ENCODE results near the gene PLA2G15.

Gene PLA2G15

GRCh38 chr16:68232335-68232734 lies 12.8 kb upstream of the PLA2G15 start:
- no peak for DNase-seq (ENCODE audit: low spot score)

DNA sequence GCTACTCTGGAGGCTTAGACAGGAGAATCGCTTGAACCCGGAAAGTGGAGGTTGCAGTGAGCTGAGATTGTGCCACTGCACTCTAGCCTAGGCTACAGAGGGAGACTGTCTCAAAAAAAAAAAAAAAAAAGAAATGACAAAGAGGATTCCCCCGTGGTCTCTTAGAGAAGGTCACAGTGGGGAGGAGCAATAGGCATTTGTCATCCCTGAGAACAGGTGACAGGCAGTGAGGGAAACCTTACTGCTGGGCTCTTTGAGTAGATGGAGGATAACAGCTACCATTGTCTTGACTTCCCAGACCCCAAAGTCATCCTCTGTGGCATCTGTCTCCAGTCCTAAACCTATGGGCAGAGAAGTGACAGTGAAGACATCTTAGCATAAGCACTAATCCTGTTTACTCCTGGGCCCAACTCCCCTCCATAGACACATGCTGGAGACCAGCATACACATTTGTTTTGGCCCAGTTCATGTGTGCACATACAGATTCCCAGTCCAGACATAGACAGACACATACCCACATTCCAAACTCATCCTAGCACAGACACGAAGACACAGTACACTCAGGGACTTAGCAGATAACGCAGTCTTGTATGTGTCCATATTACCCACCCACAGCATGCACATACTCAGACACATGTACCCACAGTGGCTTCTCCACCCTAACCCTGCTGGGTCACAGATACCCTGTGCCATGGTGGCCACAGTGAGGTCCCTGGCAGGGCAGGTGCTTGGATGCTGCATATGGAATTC lies 11.9 kb upstream of the PLA2G15 start:
- DNase-seq (ENCODE audit: low spot score), result no peak

DNA sequence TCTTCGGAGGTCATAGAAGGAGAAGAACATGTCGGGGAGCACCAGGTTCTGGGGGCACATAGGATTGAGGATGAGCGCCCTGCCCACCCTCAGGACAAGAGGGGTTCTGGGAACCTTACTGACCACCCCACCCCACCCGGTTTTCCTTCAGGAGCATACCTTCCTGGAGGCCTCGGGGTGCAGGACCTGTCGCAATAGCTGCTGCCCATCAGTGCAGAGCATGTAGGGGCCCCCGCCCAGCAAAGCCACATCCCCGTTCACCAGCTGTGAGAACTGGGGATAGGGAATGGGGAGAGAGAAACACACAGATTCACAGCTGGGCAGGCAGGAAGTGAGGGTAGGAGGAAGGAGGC lies 11.4 kb upstream of the PLA2G15 start:
- no peak for DNase-seq (ENCODE audit: low spot score)

DNA sequence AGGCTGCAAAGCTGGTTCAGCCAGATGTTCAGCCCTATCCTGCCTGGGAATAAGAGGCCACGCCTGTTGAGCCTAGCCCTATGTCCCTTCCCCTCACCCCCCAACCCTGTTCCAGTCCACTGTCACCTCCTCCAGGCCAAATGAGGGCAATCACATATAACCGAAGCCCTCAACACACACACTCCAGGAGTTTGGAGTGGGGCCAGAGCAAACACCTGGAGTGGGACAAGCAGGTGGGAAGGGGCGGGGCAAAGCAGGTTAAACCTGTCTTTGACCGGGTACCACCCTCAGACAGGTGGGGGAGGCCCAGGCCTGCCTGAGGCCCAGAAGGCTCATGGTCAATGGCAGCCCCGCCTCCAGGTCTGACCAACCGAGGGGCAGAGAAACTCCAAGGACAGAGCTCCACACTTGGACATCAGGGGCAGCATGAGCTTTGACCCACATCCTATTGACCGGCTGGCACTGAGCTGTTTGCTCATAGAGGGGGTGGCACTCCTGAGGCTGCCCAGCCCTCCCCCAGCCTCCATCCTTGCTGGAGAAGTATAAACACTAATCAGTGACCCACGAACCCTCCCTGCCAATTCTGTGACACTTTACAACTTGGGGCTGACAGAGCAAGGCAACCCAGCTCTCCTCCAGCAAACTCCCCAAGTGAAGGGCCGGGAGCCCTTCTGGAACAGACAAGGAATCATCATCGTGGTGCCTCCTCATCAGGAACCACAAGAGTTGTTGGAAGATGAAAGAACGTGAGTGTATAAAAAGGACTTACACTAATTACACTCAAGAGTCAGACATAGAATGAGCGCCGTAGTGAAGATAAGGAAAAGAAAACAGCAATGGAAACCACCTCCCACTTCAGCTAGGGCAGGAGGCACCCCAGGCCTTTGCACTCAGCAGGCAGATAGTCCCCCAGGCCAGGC lies 10.7 kb upstream of the PLA2G15 start:
- DNase-seq (ENCODE audit: low spot score), result no peak

GRCh38 chr16:68235108-68235886 lies 9.9 kb upstream of the PLA2G15 start:
- peak; percentile 68 for DNase-seq (ENCODE audit: low spot score)

DNA sequence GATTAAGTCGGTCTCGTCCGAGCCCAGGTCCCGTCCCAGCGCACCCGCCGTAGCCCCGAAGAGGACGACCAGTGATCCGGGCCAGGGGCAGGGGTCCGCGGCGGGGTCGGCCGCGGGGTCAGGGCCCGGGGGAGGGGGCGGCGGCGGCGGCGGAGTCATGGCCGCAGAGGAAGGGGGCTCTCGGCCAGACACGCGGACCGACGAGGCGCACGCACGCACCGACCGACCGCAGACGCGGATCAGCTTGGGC lies 9.4 kb upstream of the PLA2G15 start, which contains the start of gene ESRP2:
Gene ESRP2, minus strand, starts transcription at position 241 of the 250 bp plus-strand sequence. Its CDS starts 82 bp downstream, at position 159.
- no peak for DNase-seq (ENCODE audit: low spot score)

- peak; percentile 86 for DNase-seq (ENCODE audit: low spot score)
Observed at GRCh38 chr16:68236137-68236825, 8.9 kb upstream of the PLA2G15 start.

- peak; percentile 56 for DNase-seq (ENCODE audit: low spot score)
Observed at GRCh38 chr16:68236826-68237242, 8.3 kb upstream of the PLA2G15 start.

- peak; percentile 98 for DNase-seq (ENCODE audit: low spot score)
Observed at GRCh38 chr16:68237243-68238028, 7.7 kb upstream of the PLA2G15 start.

- no peak for DNase-seq (ENCODE audit: low spot score)
Observed at GRCh38 chr16:68238029-68238345, 7.2 kb upstream of the PLA2G15 start.

DNA sequence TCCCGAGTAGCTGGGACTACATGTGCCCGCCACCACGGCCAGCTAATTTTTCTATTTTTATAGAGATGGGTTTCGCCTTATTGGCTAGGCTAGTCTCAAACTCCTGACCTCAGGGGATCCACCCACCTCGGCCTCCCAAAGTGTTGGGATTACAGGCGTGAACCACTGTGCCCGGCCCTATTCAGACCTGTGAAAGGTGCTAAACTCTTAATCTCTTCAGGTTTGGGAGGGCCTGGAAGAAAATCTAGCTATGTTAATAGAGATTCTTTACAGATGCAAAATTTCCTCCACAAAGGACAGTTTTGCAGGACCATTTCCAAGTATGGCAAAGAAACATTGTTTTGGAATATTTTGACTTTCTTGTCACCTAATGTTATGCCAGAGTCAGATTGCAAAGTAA lies 3.1 kb upstream of the PLA2G15 start:
- DNase-seq (ENCODE audit: low spot score), result no peak

GRCh38 chr16:68242926-68243858 lies 2.0 kb upstream of the PLA2G15 start:
- DNase-seq (ENCODE audit: low spot score), result no peak

DNA sequence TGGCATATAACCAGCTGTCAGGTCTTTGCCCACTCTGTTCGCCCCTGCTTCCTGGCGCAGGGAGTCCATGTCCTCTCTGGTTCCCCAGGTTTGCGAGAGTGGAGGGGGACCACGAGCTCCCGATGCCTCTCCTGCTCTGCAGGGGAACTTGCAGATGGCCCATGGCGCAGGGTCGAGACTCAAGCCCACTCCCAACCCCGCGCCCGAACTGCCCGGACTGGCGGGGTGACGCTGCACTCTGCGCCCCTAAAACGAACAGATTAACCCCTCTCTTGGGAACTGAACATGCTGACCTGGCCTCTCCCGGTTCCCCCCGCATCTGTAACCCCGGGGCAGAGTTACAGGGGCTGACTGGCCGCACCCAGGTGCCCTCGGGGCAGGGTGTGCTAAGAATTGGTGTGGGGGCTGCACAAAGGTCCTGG lies 681 bp upstream of the PLA2G15 start:
- no peak for DNase-seq (ENCODE audit: low spot score)

- DNase-seq (ENCODE audit: low spot score), result no peak
Observed at GRCh38 chr16:68246121-68246520, 948 bp downstream of the PLA2G15 start.

GRCh38 chr16:68246666-68247065 lies 1.5 kb downstream of the PLA2G15 start:
- DNase-seq (ENCODE audit: low spot score), result no peak

- no peak for DNase-seq (ENCODE audit: low spot score)
Observed at GRCh38 chr16:68247400-68247799, 2.2 kb downstream of the PLA2G15 start.

GRCh38 chr16:68247932-68248331 lies 2.8 kb downstream of the PLA2G15 start:
- no peak for DNase-seq (ENCODE audit: low spot score)

DNA sequence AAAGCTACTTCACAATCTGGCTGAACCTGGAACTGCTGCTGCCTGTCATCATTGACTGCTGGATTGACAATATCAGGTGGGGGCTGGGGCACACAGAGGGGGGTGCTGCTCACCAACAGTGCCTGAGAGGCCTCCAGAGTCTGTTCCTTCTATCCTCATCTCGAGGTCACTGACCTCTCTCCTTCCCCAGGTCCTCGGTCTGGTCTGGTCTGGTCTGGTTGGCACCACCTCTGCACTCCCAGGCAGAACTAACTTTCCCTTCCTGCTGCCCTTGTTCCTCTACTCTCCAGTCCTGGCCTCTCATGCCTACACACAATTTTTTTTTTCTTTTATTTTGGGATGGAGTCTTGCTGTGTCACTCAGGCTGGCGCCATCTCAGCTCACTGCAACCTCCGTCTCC lies 4.2 kb downstream of the PLA2G15 start:
- DNase-seq (ENCODE audit: low spot score), result no peak

DNA sequence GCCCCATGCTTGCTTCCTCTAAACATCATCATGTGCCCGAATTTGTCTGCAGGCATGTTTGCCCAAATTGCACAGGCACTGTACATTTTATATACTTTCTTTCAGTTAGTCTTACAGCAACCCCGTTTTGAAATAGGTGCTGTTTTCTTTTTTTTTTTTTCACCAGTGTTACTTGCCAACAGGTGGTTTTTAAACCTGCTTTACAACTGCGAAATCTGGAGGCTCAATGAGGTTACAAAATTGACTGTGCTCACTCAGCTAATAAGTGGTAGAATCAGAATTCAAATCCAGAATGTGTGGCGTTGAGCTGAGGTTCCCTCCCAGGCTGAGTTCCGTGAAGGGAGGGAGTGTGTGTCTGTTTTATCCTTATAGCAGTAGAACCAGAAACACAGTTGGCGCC lies 5.8 kb downstream of the PLA2G15 start:
- no peak for DNase-seq (ENCODE audit: low spot score)

DNA sequence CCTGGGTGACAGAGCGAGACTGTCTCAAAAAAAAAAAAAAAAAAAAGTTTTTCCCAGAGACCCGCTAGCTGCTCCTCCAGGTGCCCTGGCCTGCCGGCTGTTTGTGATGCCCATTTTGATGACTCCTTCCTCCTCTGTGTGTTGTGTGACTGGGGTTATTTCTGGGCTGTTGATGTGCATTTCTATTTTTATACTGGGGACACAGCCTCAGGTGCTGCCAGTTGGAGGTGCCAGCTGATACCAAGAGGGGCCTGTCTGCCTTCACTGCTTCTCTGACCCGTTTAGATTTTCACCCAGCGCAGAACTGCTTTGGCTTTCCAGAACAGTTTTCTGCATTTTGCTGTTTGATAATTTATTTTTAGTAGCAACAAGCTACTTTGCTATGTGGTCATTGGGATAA lies 6.7 kb downstream of the PLA2G15 start:
- DNase-seq (ENCODE audit: low spot score), result no peak

Data from HuH-7 (cell line).